HepG2 (cell line): ENCODE measurements around the gene VAC14.
A peak's percentile ranks its signal among the peaks of the same experiment; 100 is the strongest.

Experiments used
- ATF7 ChIP-seq, 2 experiments: fragments of 450-650 bp in 1 of 2; sonication (generic) in 1 of 2; formaldehyde crosslinking in 1 of 2; IDR thresholded peaks; 2 replicates each; pipeline versions ENCODE4 v1.4.0 to v1.6.1; 2016 to 2020; ENCODE audit warnings: antibody characterized with exemption in 1 of 2, mild to moderate bottlenecking in 1 of 2, missing genetic modification reagents in 1 of 2
- CTCF ChIP-seq: sonication (generic); formaldehyde crosslinking; IDR thresholded peaks from 2 replicates; pipeline ENCODE4 v1.5.0; 2020; ENCODE audit warnings: mild to moderate bottlenecking, missing genetic modification reagents, moderate library complexity
- GABPA ChIP-seq, 2 experiments: IDR thresholded peaks; 2 replicates each; pipeline ENCODE4 v1.6.1; 2011 to 2016; ENCODE audit warnings: low read depth in 2 of 2, low read length in 1 of 2, missing biosample characterization in 1 of 2, missing genetic modification characterization in 1 of 2
- POLR2A ChIP-seq, 2 experiments: IDR thresholded peaks; 2 replicates each; pipeline ENCODE4 v1.6.1; 2011; ENCODE audit warnings: low read depth in 2 of 2, low read length in 2 of 2, mild to moderate bottlenecking in 1 of 2, moderate library complexity in 1 of 2; ENCODE audit not compliant: insufficient read depth in 1 of 2
- POLR2AphosphoS2 ChIP-seq: IDR thresholded peaks from 2 replicates; pipeline ENCODE4 v1.6.1; 2011; ENCODE audit warnings: low read depth, low read length, improper control_type of control experiment
- REST ChIP-seq, 2 experiments: IDR thresholded peaks; 2 replicates each; pipeline ENCODE4 v1.6.1; 2011 to 2012; ENCODE audit warnings: low read length in 2 of 2, borderline replicate concordance in 1 of 2, low read depth in 1 of 2, mild to moderate bottlenecking in 1 of 2, moderate library complexity in 1 of 2

- TF ChIP-seq REST (IDR thresholded peaks at IDR 0.05; ENCODE audit: borderline replicate concordance in 1 of 2, low read depth in 1 of 2, low read length in 2 of 2) (0 out of 4 replicates have a peak, but pooled peaks of 1 of the 2 experiments have one; percentile 24), GABPA (IDR thresholded peaks at IDR 0.05; ENCODE audit: low read depth, low read length) (no peak), GABPA (CRISPR knock-in tag; IDR thresholded peaks at IDR 0.05; ENCODE audit: low read depth) (no peak), CTCF (no peak), POLR2A (IDR thresholded peaks at IDR 0.05; ENCODE audit: insufficient read depth in 1 of 2, low read depth in 2 of 2, low read length in 2 of 2) (peak in 1 of 2 experiments; percentile 51; a peak in 2 of 4 replicates), POLR2AphosphoS2 (no peak), ATF7 (IDR thresholded peaks at IDR 0.05) (no peak), ATF7 (CRISPR knock-in tag; IDR thresholded peaks at IDR 0.05) (no peak)
Observed at GRCh38 chr16:70683146-70683944, 117.6 kb downstream of the VAC14 start.
